Keratinocyte (primary cell): ENCODE measurements around the gene ZNF397. TPM values are rescaled to one million over a fixed set of nuclear protein-coding genes. Genes with fewer than 3 reads are reported as not detected.

Source experiments
- DNase-seq: peaks from one replicate; pipeline ENCODE4 v3.0.0-alpha.2; 2011; ENCODE audit warnings: low read depth, missing footprints, low spot score
- FAIRE-seq: peaks from 2 replicates; lab custom pipeline; 2011; peaks lifted over from hg19 to GRCh38; lab: Jason Lieb, UNC
- H2AFZ ChIP-seq: 2 replicates; pipeline ENCODE4 v1.6.0; 2012; ENCODE audit warnings: low read length, control low read depth, inconsistent platforms; ENCODE audit not compliant: control insufficient read depth
- H3K27ac ChIP-seq: 2 replicates; pipeline ENCODE4 v1.5.1; 2011; ENCODE audit warnings: low read length; ENCODE audit not compliant: control insufficient read depth, insufficient read depth
- H3K27me3 ChIP-seq: 3 replicates; pipeline ENCODE4 v1.6.0; 2011; ENCODE audit warnings: low read length; ENCODE audit not compliant: control insufficient read depth, insufficient read depth; ENCODE audit errors: extremely low read depth
- H3K36me3 ChIP-seq, 2 experiments: 2 replicates in 1 of 2; 3 replicates in 1 of 2; pipeline ENCODE4 v1.5.1; 2011; ENCODE audit warnings: low read length in 2 of 2, mild to moderate bottlenecking in 1 of 2; ENCODE audit not compliant: control insufficient read depth in 2 of 2, insufficient read depth in 2 of 2; ENCODE audit errors: extremely low read depth in 1 of 2
- H3K4me1 ChIP-seq: 3 replicates; pipeline ENCODE4 v1.5.1; 2011; ENCODE audit warnings: low read length; ENCODE audit not compliant: control insufficient read depth, insufficient read depth; ENCODE audit errors: extremely low read depth
- H3K4me2 ChIP-seq: 3 replicates; pipeline ENCODE4 v1.6.0; 2011; ENCODE audit warnings: low read depth, low read length; ENCODE audit not compliant: control insufficient read depth, insufficient read depth; ENCODE audit errors: extremely low read depth
- H3K4me3 ChIP-seq, 3 experiments: fragments of 200-600 bp in 1 of 3; sonication (generic) in 1 of 3; 2 replicates in 2 of 3; 3 replicates in 1 of 3; pipeline ENCODE4 v1.5.1; 2011 to 2016; ENCODE audit warnings: low read length in 3 of 3, mild to moderate bottlenecking in 3 of 3, control low read depth in 2 of 3, inconsistent platforms in 1 of 3, low read depth in 1 of 3, mixed read lengths in 1 of 3, mixed run types in 1 of 3, moderate library complexity in 1 of 3; ENCODE audit not compliant: control insufficient read depth in 2 of 3, insufficient read depth in 2 of 3; ENCODE audit errors: extremely low read depth in 1 of 3
- H3K79me2 ChIP-seq: 2 replicates; pipeline ENCODE4 v1.6.0; 2012; ENCODE audit warnings: low read length; ENCODE audit not compliant: control insufficient read depth, insufficient read depth
- H3K9ac ChIP-seq: 3 replicates; pipeline ENCODE4 v1.6.0; 2011; ENCODE audit warnings: low read length; ENCODE audit not compliant: control insufficient read depth, insufficient read depth; ENCODE audit errors: extremely low read depth
- H3K9me1 ChIP-seq: 3 replicates; pipeline ENCODE4 v1.6.0; 2011; ENCODE audit warnings: low read length; ENCODE audit not compliant: control insufficient read depth, insufficient read depth; ENCODE audit errors: extremely low read depth
- H3K9me3 ChIP-seq: 2 replicates; pipeline ENCODE4 v1.5.1; 2012; ENCODE audit warnings: low read depth, low read length; ENCODE audit not compliant: control insufficient read depth
- H4K20me1 ChIP-seq: 3 replicates; pipeline ENCODE4 v1.6.0; 2011; ENCODE audit warnings: low read length; ENCODE audit not compliant: control insufficient read depth, insufficient read depth; ENCODE audit errors: extremely low read depth
- CTCF ChIP-seq, 3 experiments: IDR thresholded peaks in 1 of 3; conservative IDR thresholded peaks in 1 of 3; optimal IDR thresholded peaks in 1 of 3; 2 replicates in 2 of 3; 3 replicates in 1 of 3; pipeline versions ENCODE3 to v1.5.1; 2011; ENCODE audit warnings: low read length in 3 of 3, mild to moderate bottlenecking in 3 of 3, moderate library complexity in 2 of 3, control low read depth in 1 of 3, inconsistent platforms in 1 of 3; ENCODE audit not compliant: insufficient read depth in 2 of 3; ENCODE audit errors: extremely low read depth in 1 of 3
- EZH2 ChIP-seq: IDR thresholded peaks from one replicate; pipeline ENCODE4 v1.6.1; 2012; ENCODE audit warnings: inconsistent platforms, mild to moderate bottlenecking, low read length, moderate library complexity
- dilution Hi-C: fragments of 300-500 bp; cut with MboI; formaldehyde crosslinking; loops from one replicate; pipeline ENCODE4 v1.7.0; 2020; ENCODE audit warnings: low sequenced_read_pairs; ENCODE audit not compliant: extremely low pct_ligation_motif_present
- polyA plus RNA-seq, 5 experiments: library from polyadenylated mRNA; depleted of rRNA in 3 of 5; stranded (reverse) in 3 of 5; stranded (forward) in 1 of 5; unstranded in 1 of 5; fragments of >200 nt; gene quantifications; 1 replicate in 1 of 5; 2 replicates in 3 of 5; 3 replicates in 1 of 5; pipeline versions ENCODE4 v1.2.1 to v1.2.3, GENCODE V29; 2011 to 2012; ENCODE audit warnings: missing spikeins in 2 of 5, low read depth in 1 of 5, low replicate concordance in 1 of 5

The ZNF397 gene
- polyA plus RNA-seq, 1 donor (not counting 4 experiments of a cell fraction or from before 2014, with no cell fraction given): 8.7 TPM

- dilution Hi-C loops: no loop called here
- TF ChIP-seq CTCF (optimal IDR thresholded peaks at IDR 0.05 in 1 of 3, IDR thresholded peaks at IDR 0.05 in 1 of 3, conservative IDR thresholded peaks at IDR 0.05 in 1 of 3; ENCODE audit: extremely low read depth in 1 of 3, insufficient read depth in 2 of 3, low read length in 3 of 3) (no peak), EZH2 (no peak)
- peaks cover 54% of the 10 kb centered on the region for H3K79me2 ChIP-seq
Observed at GRCh38 chr18:35296060-35296459, 55.2 kb downstream of the ZNF397 start.

DNA sequence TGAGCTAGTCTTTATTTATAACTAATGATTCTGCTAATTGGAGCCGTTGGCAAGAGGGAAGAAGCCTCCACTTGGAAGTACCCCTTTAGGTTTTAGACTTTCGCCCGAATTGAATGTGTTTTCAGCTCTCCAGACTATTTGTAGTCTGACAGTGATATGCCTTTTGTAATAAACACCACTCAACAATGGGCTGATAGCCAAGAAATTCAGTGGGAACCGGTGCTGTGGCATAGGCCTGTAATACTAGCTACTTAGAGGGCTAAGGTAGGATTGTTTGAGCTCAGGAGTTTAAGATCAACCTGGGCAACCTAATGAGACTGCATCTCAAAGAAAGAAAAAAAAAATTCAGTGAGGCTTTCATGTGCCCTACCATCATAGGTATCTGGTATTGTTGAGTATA is 62.8 kb downstream of the ZNF397 start:
- Histone ChIP-seq H3K36me3 (peaks cover 20 to 25% of the 10 kb centered on the region in 2 experiments), H3K4me3 (no peak overlapping the region), H3K4me1 (no peaks in the 10 kb centered on the region), H3K9me1 (no peaks in the 10 kb centered on the region), H3K27me3 (no peaks in the 10 kb centered on the region), H2AFZ (no peak overlapping the region), H4K20me1 (no peaks in the 10 kb centered on the region), H3K9me3 (peaks cover 45% of the 10 kb centered on the region), H3K79me2 (peaks cover 18% of the 10 kb centered on the region), H3K27ac (no peak overlapping the region), H3K4me2 (no peak overlapping the region), H3K9ac (no peak overlapping the region)
- FAIRE-seq (no peak), DNase-seq (no peak)
- dilution Hi-C loops: no loop called here
- TF ChIP-seq EZH2 (no peak), CTCF (optimal IDR thresholded peaks at IDR 0.05 in 1 of 3, IDR thresholded peaks at IDR 0.05 in 1 of 3, conservative IDR thresholded peaks at IDR 0.05 in 1 of 3; ENCODE audit: extremely low read depth in 1 of 3, insufficient read depth in 2 of 3, low read length in 3 of 3) (no peak)

More at GRCh38 chr18:35296060-35296459, 55.2 kb downstream of the ZNF397 start:
- Histone ChIP-seq H3K27me3 (no peaks in the 10 kb centered on the region), H3K9me3 (peaks cover 4% of the 10 kb centered on the region), H3K4me2 (no peak overlapping the region), H2AFZ (no peak overlapping the region), H4K20me1 (no peaks in the 10 kb centered on the region), H3K4me3 (no peak overlapping the region), H3K36me3 (peaks cover 8 to 10% of the 10 kb centered on the region in 2 experiments), H3K9ac (no peak overlapping the region), H3K4me1 (peaks cover 3% of the 10 kb centered on the region), H3K27ac (no peak overlapping the region), H3K9me1 (no peaks in the 10 kb centered on the region)
- no peak for DNase-seq
- FAIRE-seq: no peak
